NOMO-1 treated with DMSO at 0.1 percent for 48 hours (cell line): Measurements from ENCODE around the gene PROX2.
A peak's percentile ranks its signal among the peaks of the same experiment; 100 is the strongest.

Source experiments
- DNase-seq: peaks from one replicate; lab custom pipeline; 2025; ENCODE audit not compliant: unreplicated experiment; lab: John Stamatoyannopoulos, UW

The PROX2 gene

GRCh38 chr14:74879427-74880182 lies 3.7 kb upstream of the PROX2 start:
- no peak for DNase-seq

GRCh38 chr14:74875204-74875603 lies 741 bp downstream of the PROX2 start:
- no peak for DNase-seq

GRCh38 chr14:74871819-74872218 lies 4.1 kb downstream of the PROX2 start:
- DNase-seq = no peak

GRCh38 chr14:74868739-74869138 lies 7.2 kb downstream of the PROX2 start:
- no peak for DNase-seq

- no peak for DNase-seq
These were observed 8.3 kb downstream of the PROX2 start for GRCh38 chr14:74867673-74868072.

GRCh38 chr14:74866708-74867389 lies 9.1 kb downstream of the PROX2 start:
- no peak for DNase-seq

GRCh38 chr14:74865156-74865555 lies 10.8 kb downstream of the PROX2 start:
- no peak for DNase-seq

GRCh38 chr14:74864198-74864597 lies 11.7 kb downstream of the PROX2 start:
- DNase-seq = no peak

- DNase-seq = peak; percentile 46
These were observed 12.7 kb downstream of the PROX2 start for GRCh38 chr14:74863274-74863673.

GRCh38 chr14:74861734-74862090 lies 14.2 kb downstream of the PROX2 start:
- DNase-seq = no peak

GRCh38 chr14:74860899-74861733 lies 14.8 kb downstream of the PROX2 start:
- DNase-seq = peak; percentile 70

- no peak for DNase-seq
These were observed 16.0 kb downstream of the PROX2 start for GRCh38 chr14:74859757-74860552.

- DNase-seq = no peak
These were observed 17.9 kb downstream of the PROX2 start for GRCh38 chr14:74858022-74858421.

GRCh38 chr14:74856366-74856765 lies 19.6 kb downstream of the PROX2 start:
- DNase-seq = peak; percentile 51

GRCh38 chr14:74855945-74856344 lies 20.0 kb downstream of the PROX2 start:
- peak; percentile 27 for DNase-seq

- no peak for DNase-seq
These were observed 20.9 kb downstream of the PROX2 start for GRCh38 chr14:74855021-74855420.

GRCh38 chr14:74853581-74853980 lies 22.4 kb downstream of the PROX2 start:
- DNase-seq = no peak

GRCh38 chr14:74852922-74853530 lies 22.9 kb downstream of the PROX2 start:
- no peak for DNase-seq

- DNase-seq = peak; percentile 18
These were observed 27.2 kb downstream of the PROX2 start for GRCh38 chr14:74848768-74849167.

GRCh38 chr14:74846968-74847665 lies 28.8 kb downstream of the PROX2 start:
- DNase-seq = no peak
